Neural crest cell (in vitro differentiated cells): ENCODE results near the gene TNFSF12. TPM values are rescaled to one million over a fixed set of nuclear protein-coding genes. Genes with fewer than 3 reads are reported as not detected.

Source experiments
- DNase-seq: peaks from one replicate; pipeline ENCODE4 v3.0.0; 2021; ENCODE audit warnings: low read depth, mixed read lengths, low spot score
- H3K27ac Mint-ChIP-seq: one replicate; pipeline ENCODE4 v1.8.0; 2021; ENCODE audit warnings: mild to moderate bottlenecking, mixed read lengths; ENCODE audit not compliant: unreplicated experiment
- H3K27me3 Mint-ChIP-seq: 2 replicates; pipeline ENCODE4 v1.8.0; 2021; ENCODE audit warnings: low read depth, mild to moderate bottlenecking, mixed read lengths
- H3K36me3 Mint-ChIP-seq: 2 replicates; pipeline ENCODE4 v1.8.0; 2021; ENCODE audit warnings: low read depth, mild to moderate bottlenecking, mixed read lengths
- H3K4me1 Mint-ChIP-seq: 2 replicates; pipeline ENCODE4 v1.8.0; 2021; ENCODE audit warnings: mixed read lengths
- H3K4me3 Mint-ChIP-seq: one replicate; pipeline ENCODE4 v1.8.0; 2021; ENCODE audit warnings: mild to moderate bottlenecking, mixed read lengths
- H3K9me3 Mint-ChIP-seq: 2 replicates; pipeline ENCODE4 v1.8.0; 2021; ENCODE audit warnings: mixed read lengths
- total RNA-seq: library from RNA; stranded (reverse); gene quantifications from 2 replicates; pipeline ENCODE4 v1.2.1, GENCODE V29; 2021
- TF ChIP-seq, protein P1 (sequence below): fragments of 200-600 bp; sonication (generic); conservative IDR thresholded peaks from 2 replicates; pipeline ENCODE4 v1.5.0; 2021; ENCODE audit warnings: antibody characterized with exemption, mild to moderate bottlenecking

Gene TNFSF12
- total RNA-seq, 1 donor from 2014 or later = 5.4 TPM

DNA sequence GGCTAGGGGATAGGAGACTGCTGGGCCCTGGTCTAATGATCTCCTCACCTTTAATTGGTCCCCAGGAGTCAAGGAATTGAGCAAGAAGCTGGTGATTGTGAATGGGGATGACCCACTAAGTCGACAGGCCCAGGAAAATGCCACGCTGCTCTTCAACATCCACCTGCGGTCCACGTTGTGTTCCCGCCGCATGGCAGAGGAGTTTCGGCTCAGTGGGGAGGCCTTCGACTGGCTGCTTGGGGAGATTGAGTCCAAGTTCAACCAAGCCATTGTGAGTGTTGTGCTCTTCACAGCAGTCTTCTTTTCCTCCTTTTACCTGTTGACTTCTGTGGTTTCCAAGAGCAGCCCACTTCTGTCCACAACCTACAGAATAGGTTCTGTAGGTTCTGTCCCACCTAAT lies 45.3 kb upstream of the TNFSF12 start:
- no peaks in the 10 kb centered on the region for H3K9me3 Mint-ChIP-seq
- H3K4me3 Mint-ChIP-seq = no peak overlapping the region
- no peaks in the 10 kb centered on the region for H3K27me3 Mint-ChIP-seq
- H3K4me1 Mint-ChIP-seq = no peaks in the 10 kb centered on the region
- no peak overlapping the region for H3K27ac Mint-ChIP-seq
- TF ChIP-seq, protein P1, sequence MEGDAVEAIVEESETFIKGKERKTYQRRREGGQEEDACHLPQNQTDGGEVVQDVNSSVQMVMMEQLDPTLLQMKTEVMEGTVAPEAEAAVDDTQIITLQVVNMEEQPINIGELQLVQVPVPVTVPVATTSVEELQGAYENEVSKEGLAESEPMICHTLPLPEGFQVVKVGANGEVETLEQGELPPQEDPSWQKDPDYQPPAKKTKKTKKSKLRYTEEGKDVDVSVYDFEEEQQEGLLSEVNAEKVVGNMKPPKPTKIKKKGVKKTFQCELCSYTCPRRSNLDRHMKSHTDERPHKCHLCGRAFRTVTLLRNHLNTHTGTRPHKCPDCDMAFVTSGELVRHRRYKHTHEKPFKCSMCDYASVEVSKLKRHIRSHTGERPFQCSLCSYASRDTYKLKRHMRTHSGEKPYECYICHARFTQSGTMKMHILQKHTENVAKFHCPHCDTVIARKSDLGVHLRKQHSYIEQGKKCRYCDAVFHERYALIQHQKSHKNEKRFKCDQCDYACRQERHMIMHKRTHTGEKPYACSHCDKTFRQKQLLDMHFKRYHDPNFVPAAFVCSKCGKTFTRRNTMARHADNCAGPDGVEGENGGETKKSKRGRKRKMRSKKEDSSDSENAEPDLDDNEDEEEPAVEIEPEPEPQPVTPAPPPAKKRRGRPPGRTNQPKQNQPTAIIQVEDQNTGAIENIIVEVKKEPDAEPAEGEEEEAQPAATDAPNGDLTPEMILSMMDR = no peak
- no peak for DNase-seq
- H3K36me3 Mint-ChIP-seq = peaks cover 38% of the 10 kb centered on the region

DNA sequence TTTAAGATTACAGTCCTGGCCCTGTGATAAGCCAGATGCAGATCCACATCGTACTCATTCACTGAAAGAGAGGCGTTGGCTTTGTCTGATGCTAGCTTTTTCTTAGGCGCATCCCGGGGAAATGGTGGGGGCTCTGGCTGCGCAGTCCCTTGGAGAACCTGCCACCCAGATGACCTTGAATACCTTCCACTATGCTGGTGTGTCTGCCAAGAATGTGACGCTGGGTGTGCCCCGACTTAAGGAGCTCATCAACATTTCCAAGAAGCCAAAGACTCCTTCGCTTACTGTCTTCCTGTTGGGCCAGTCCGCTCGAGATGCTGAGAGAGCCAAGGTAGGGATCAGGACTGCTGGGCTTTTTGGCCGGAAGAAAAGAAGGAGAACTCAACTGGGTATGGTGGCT lies 40.7 kb upstream of the TNFSF12 start:
- peaks cover 27% of the 10 kb centered on the region for H3K36me3 Mint-ChIP-seq
- TF ChIP-seq, protein P1 = no peak
- H3K27ac Mint-ChIP-seq = no peak overlapping the region
- H3K4me1 Mint-ChIP-seq = no peaks in the 10 kb centered on the region
- no peaks in the 10 kb centered on the region for H3K27me3 Mint-ChIP-seq
- DNase-seq = no peak
- no peak overlapping the region for H3K4me3 Mint-ChIP-seq
- H3K9me3 Mint-ChIP-seq = no peaks in the 10 kb centered on the region

DNA sequence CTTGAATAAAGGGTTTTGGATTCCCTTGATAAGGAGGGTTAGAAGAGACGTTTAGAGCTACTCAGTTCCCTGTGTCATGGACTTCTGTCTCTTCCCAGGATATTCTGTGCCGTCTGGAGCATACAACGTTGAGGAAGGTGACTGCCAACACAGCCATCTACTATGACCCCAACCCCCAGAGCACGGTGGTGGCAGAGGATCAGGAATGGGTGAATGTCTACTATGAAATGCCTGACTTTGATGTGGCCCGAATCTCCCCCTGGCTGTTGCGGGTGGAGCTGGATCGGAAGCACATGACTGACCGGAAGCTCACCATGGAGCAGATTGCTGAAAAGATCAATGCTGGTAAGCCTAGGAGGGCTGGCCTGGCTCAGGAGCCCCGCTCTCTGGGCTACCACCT lies 40.0 kb upstream of the TNFSF12 start:
- Mint-ChIP-seq H3K36me3 (peaks cover 24% of the 10 kb centered on the region), H3K4me1 (no peaks in the 10 kb centered on the region), H3K27ac (no peak overlapping the region), H3K9me3 (no peaks in the 10 kb centered on the region), H3K4me3 (no peak overlapping the region), H3K27me3 (no peaks in the 10 kb centered on the region)
- no peak for DNase-seq
- TF ChIP-seq, protein P1 = no peak

DNA sequence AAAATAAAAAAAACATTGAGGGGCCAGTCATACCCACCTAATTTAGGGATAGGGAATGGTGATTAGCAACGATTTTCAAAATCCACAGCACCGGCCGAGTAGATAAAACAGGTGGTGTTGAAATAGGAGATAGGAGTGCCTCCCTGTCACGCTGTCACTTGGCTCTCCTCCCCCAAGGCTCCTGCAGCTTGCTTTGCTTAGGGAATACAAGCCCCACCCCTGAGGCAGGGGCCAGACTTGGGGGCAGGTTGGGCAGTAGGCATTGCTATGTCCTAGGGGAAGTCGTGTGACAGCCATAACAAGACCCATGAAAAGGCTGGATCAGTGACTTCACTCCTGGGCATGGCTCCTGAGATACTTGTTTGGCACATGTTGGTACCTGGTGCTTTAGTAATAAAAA lies 38.9 kb upstream of the TNFSF12 start:
- Mint-ChIP-seq H3K36me3 (peaks cover 20% of the 10 kb centered on the region), H3K4me3 (no peak overlapping the region), H3K4me1 (no peaks in the 10 kb centered on the region), H3K27ac (no peak overlapping the region), H3K9me3 (no peaks in the 10 kb centered on the region), H3K27me3 (no peaks in the 10 kb centered on the region)
- no peak for DNase-seq
- TF ChIP-seq, protein P1 = no peak

DNA sequence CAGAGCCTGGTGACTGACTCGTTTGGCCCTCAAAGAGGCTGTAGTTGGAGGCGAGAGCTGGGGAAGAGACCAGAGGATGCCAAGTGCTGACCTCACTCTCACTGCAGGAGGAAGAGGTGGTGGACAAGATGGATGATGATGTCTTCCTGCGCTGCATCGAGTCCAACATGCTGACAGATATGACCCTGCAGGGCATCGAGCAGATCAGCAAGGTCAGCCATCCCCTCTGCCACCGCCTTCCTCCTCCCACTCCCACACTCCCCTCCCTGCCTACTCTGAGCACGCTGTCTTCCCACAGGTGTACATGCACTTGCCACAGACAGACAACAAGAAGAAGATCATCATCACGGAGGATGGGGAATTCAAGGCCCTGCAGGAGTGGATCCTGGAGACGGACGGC lies 37.8 kb upstream of the TNFSF12 start:
- Mint-ChIP-seq H3K4me1 (no peaks in the 10 kb centered on the region), H3K27ac (no peak overlapping the region), H3K9me3 (no peaks in the 10 kb centered on the region), H3K4me3 (no peak overlapping the region), H3K27me3 (no peaks in the 10 kb centered on the region), H3K36me3 (peaks cover 18% of the 10 kb centered on the region)
- TF ChIP-seq, protein P1 = no peak
- DNase-seq = no peak

DNA sequence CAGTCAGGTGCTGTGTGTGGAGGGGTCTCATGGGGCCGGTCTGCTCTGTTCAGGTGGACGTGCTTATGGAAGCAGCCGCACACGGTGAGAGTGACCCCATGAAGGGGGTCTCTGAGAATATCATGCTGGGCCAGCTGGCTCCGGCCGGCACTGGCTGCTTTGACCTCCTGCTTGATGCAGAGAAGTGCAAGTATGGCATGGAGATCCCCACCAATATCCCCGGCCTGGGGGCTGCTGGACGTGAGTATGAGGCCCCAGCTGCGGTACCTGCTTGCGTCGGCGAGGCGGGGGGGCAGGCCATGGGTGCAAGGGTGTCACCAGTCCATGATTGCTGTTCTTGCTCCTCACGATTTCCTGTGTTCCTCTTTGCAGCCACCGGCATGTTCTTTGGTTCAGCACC lies 36.8 kb upstream of the TNFSF12 start:
- DNase-seq = no peak
- no peak overlapping the region for H3K4me3 Mint-ChIP-seq
- H3K4me1 Mint-ChIP-seq = no peaks in the 10 kb centered on the region
- TF ChIP-seq, protein P1 = no peak
- no peaks in the 10 kb centered on the region for H3K27me3 Mint-ChIP-seq
- no peaks in the 10 kb centered on the region for H3K9me3 Mint-ChIP-seq
- H3K36me3 Mint-ChIP-seq = peaks cover 15% of the 10 kb centered on the region
- no peak overlapping the region for H3K27ac Mint-ChIP-seq
